HepG2 (cell line): ENCODE data around the gene SAPCD2. TPM values are rescaled to one million over a fixed set of nuclear protein-coding genes. Genes with fewer than 3 reads are reported as not detected.

Experiments
- ATAC-seq: fragments of 200-7000 bp; cut with Tn5 transposase; 3 replicates; pipeline ENCODE4 v1.9.1; 2020; ENCODE audit warnings: mild to moderate bottlenecking, moderate library complexity
- BruUV-seq: library from RNA; stranded (reverse); fragments of 400-500 nt; replicated peaks from 2 replicates; lab custom pipeline; 2021; lab: Mats Ljungman, UMichigan
- CTCF ChIA-PET: fragments of 300-600 bp; formaldehyde crosslinking; extraction: SDS; loops from one replicate; lab custom pipeline; 2021; ENCODE audit warnings: low total read pairs, inconsistent platforms, low intra/inter-chr PET ratio; lab: Yijun Ruan, JAX
- POLR2A ChIA-PET: fragments of 350-600 bp; sonication (Branson Sonifier 250); formaldehyde crosslinking; loops from one replicate; lab custom pipeline; 2020; ENCODE audit warnings: antibody characterized with exemption, inconsistent platforms; lab: Yijun Ruan, JAX
- DNase-seq: peaks from one replicate; pipeline ENCODE4 v3.0.0-alpha.2; 2015; ENCODE audit warnings: low spot score
- FAIRE-seq: peaks from 3 replicates; lab custom pipeline; 2011; peaks lifted over from hg19 to GRCh38; lab: Jason Lieb, UNC
- H2AFZ ChIP-seq: one replicate; pipeline ENCODE4 v1.6.1; 2011; ENCODE audit warnings: low read length, inconsistent platforms
- H3K27ac ChIP-seq: fragments of 300-600 bp; 3 replicates; pipeline ENCODE4 v1.8.0; 2011; ENCODE audit warnings: mixed run types, mild to moderate bottlenecking, mixed read lengths, low read length, inconsistent platforms; ENCODE audit not compliant: insufficient read depth; ENCODE audit errors: extremely low read length
- H3K27me3 ChIP-seq, 2 experiments: fragments of 200-600 bp in 1 of 2; 2 replicates in 1 of 2; 3 replicates in 1 of 2; pipeline versions ENCODE4 v1.6.0 to v1.8.0; 2011; ENCODE audit warnings: low read length in 2 of 2, mild to moderate bottlenecking in 2 of 2, moderate library complexity in 2 of 2, inconsistent platforms in 1 of 2; ENCODE audit not compliant: insufficient read depth in 2 of 2, control insufficient read depth in 1 of 2
- H3K36me3 ChIP-seq, 2 experiments: fragments of 200-600 bp in 1 of 2; replicated peaks in 1 of 2; 2 replicates in 1 of 2; 3 replicates in 1 of 2; pipeline versions ENCODE4 v1.5.1 to v1.8.0; 2011; ENCODE audit warnings: low read length in 2 of 2, inconsistent platforms in 1 of 2; ENCODE audit not compliant: insufficient read depth in 2 of 2, control insufficient read depth in 1 of 2
- H3K4me1 ChIP-seq: 2 replicates; pipeline ENCODE4 v1.5.1; 2012; ENCODE audit warnings: low read length, inconsistent platforms; ENCODE audit not compliant: insufficient read depth
- H3K4me2 ChIP-seq: 2 replicates; pipeline ENCODE4 v1.6.0; 2011; ENCODE audit warnings: low read depth, low read length, inconsistent platforms
- H3K4me3 ChIP-seq, 3 experiments: fragments of 200-600 bp in 1 of 3; sonication (generic), shearing (Covaris generic) in 1 of 3; replicated peaks in 1 of 3; 2 replicates each; pipeline ENCODE4 v1.5.1; 2011 to 2016; ENCODE audit warnings: low read length in 3 of 3, inconsistent platforms in 2 of 3, low read depth in 2 of 3, mild to moderate bottlenecking in 2 of 3, control low read depth in 1 of 3, mixed read lengths in 1 of 3; ENCODE audit not compliant: insufficient read depth in 1 of 3
- H3K79me2 ChIP-seq: one replicate; pipeline ENCODE4 v1.6.1; 2011; ENCODE audit warnings: low read length, inconsistent platforms; ENCODE audit not compliant: insufficient read depth
- H3K9ac ChIP-seq: 2 replicates; pipeline ENCODE4 v1.6.0; 2011; ENCODE audit warnings: mild to moderate bottlenecking, low read depth, low read length, inconsistent platforms; ENCODE audit not compliant: insufficient read depth
- H3K9me3 ChIP-seq: 2 replicates; pipeline ENCODE4 v1.5.1; 2012; ENCODE audit warnings: mild to moderate bottlenecking, low read length
- H4K20me1 ChIP-seq: 2 replicates; pipeline ENCODE4 v1.6.0; 2011; ENCODE audit warnings: inconsistent platforms, mild to moderate bottlenecking, low read length, moderate library complexity; ENCODE audit not compliant: insufficient read depth
- AGO2 ChIP-seq: fragments of 200-400 bp; formaldehyde crosslinking; optimal IDR thresholded peaks from 2 replicates; pipeline ENCODE3; 2017; ENCODE audit warnings: mild to moderate bottlenecking, low read depth, low read length, moderate library complexity
- DMTF1 ChIP-seq: sonication (generic); formaldehyde crosslinking; IDR thresholded peaks from 2 replicates; pipeline ENCODE4 v1.4.0; 2020; ENCODE audit warnings: mild to moderate bottlenecking, missing genetic modification reagents
- EP300 ChIP-seq, 3 experiments: sonication (generic) in 1 of 3; formaldehyde crosslinking in 1 of 3; IDR thresholded peaks; 2 replicates each; pipeline versions ENCODE4 v1.5.1 to v1.6.1; 2011 to 2020; ENCODE audit warnings: low read depth in 2 of 3, low read length in 2 of 3, borderline replicate concordance in 1 of 3, improper control_type of control experiment in 1 of 3, mild to moderate bottlenecking in 1 of 3, missing genetic modification reagents in 1 of 3, moderate library complexity in 1 of 3
- MTA3 ChIP-seq: sonication (generic); formaldehyde crosslinking; IDR thresholded peaks from 2 replicates; pipeline ENCODE4 v1.4.0; 2020; ENCODE audit warnings: missing genetic modification reagents
- PATZ1 ChIP-seq: sonication (generic); formaldehyde crosslinking; IDR thresholded peaks from 2 replicates; pipeline ENCODE4 v1.4.0; 2020; ENCODE audit warnings: missing genetic modification reagents
- SRSF1 ChIP-seq: fragments of 200-400 bp; formaldehyde crosslinking; optimal IDR thresholded peaks from 2 replicates; pipeline ENCODE3; 2017; ENCODE audit warnings: mild to moderate bottlenecking, low read depth, low read length, moderate library complexity
- ZBTB2 ChIP-seq: sonication (generic); formaldehyde crosslinking; IDR thresholded peaks from 2 replicates; pipeline ENCODE4 v1.8.0; 2022; ENCODE audit warnings: low read depth, missing genetic modification reagents
- ZBTB38 ChIP-seq: sonication (generic); formaldehyde crosslinking; IDR thresholded peaks from 2 replicates; pipeline ENCODE4 v1.5.1; 2020; ENCODE audit warnings: mild to moderate bottlenecking, missing genetic modification reagents
- ZBTB8A ChIP-seq: sonication (generic); formaldehyde crosslinking; IDR thresholded peaks from 2 replicates; pipeline ENCODE4 v1.4.0; 2020; ENCODE audit warnings: mild to moderate bottlenecking, low read depth, missing genetic modification reagents, borderline replicate concordance
- ZNF468 ChIP-seq: sonication (generic); formaldehyde crosslinking; IDR thresholded peaks from 2 replicates; pipeline ENCODE4 v1.8.0; 2022; ENCODE audit warnings: mild to moderate bottlenecking, moderate library complexity, missing genetic modification reagents
- ZNF776 ChIP-seq: sonication (generic); formaldehyde crosslinking; IDR thresholded peaks from 2 replicates; pipeline ENCODE4 v1.4.0; 2020; ENCODE audit warnings: mild to moderate bottlenecking, missing genetic modification reagents
- WGBS: methylation state at CpG from one replicate; pipeline ENCODE4 v1.1.6; 2017; ENCODE audit warnings: low lambda C conversion rate; 5-methylcytosine and 5-hydroxymethylcytosine counted together
- in situ Hi-C: cut with HindIII; loops from 2 replicates; pipeline ENCODE4 v1.10.0; 2017; ENCODE audit warnings: low pct_unique_long_range_greater_than_20kb; ENCODE audit not compliant: extremely low pct_ligation_motif_present
- intact Hi-C: fragments of 100-400 bp; cut with micrococcal nuclease; formaldehyde crosslinking; loops from one replicate; pipeline ENCODE4 v1.10.0; 2022; ENCODE audit not compliant: unreplicated experiment
- polyA plus RNA-seq, 8 experiments: library from polyadenylated mRNA; depleted of rRNA in 3 of 8; stranded (reverse) in 7 of 8; unstranded in 1 of 8; fragments of >200 nt; fragmentation: Illumina TruSeq in 4 of 8; extraction: Trizol in 4 of 8; gene quantifications; 2 replicates each; pipeline versions ENCODE4 v1.2.1 to v1.2.3, GENCODE V29; 2011 to 2016; ENCODE audit warnings: low read depth in 4 of 8, missing spikeins in 1 of 8, mixed read lengths in 1 of 8; ENCODE audit not compliant: insufficient read depth in 1 of 8
- total RNA-seq, 5 experiments: library from RNA; depleted of rRNA; stranded (reverse); fragments of >200 nt; fragmentation: Illumina TruSeq; extraction: Trizol; gene quantifications; 2 replicates each; pipeline ENCODE4 v1.2.3, GENCODE V29; 2016; ENCODE audit warnings: low read depth in 1 of 5
- TF ChIP-seq, protein P1 (sequence below): sonication (generic); formaldehyde crosslinking; IDR thresholded peaks from 2 replicates; pipeline ENCODE4 v1.4.0; 2020; ENCODE audit warnings: mild to moderate bottlenecking, missing genetic modification reagents

The SAPCD2 gene
- total and polyA plus RNA-seq, 2 of the 13 experiments (the other 11 are each of a cell fraction or from before 2014, with no cell fraction given) = 21.9 to 42.8 TPM

DNA sequence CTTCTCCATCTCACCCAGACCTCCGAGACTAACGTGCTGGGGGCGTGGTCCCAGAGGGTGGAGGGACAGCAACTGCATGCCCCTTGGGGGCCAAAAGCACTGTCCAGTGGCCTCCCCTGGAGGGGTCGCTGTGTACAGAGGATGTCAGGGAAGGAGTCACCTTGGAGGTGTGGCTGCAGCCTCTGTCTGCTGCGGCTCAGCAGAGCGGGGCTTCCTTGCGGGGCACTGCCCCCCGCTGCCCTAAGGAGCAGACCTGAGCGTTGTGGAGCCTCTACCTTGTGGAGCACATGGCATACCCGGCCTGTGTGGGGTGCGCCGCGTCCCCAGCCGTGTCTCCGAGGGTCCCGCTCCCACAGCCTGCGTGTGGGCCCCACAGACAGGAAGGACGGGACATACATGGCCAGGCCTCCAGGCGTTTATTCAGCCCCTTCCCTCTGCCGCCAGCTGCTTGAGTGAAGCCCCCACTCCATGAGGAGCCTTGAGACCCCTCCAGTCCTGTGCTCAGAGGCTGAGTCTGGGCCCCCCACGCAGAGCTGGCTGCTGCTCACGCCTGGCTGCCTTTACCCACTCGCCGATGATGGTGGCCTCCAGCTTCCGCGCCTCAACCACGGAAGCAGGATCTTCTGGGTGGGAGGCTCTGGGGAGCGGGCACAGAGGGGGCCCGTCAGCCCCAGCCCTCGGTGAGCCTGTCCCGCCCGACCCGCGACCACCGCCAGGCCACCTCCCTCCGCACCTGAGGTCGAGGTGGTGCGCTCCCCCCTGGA lies 40.0 kb upstream of the SAPCD2 start:
- Histone ChIP-seq H3K9me3 (no peaks in the 10 kb centered on the region), H3K4me2 (no peak overlapping the region), H3K4me3 (no peak overlapping the region), H2AFZ (no peak overlapping the region), H4K20me1 (no peaks in the 10 kb centered on the region), H3K79me2 (no peaks in the 10 kb centered on the region), H3K4me1 (peaks cover 41% of the 10 kb centered on the region), H3K9ac (no peak overlapping the region), H3K27ac (peak overlapping the region; percentile 63), H3K27me3 (no peaks in the 10 kb centered on the region), H3K36me3 (peaks cover 9 to 19% of the 10 kb centered on the region in 2 experiments; a peak in 4 of 5 replicates)
- intact Hi-C loops = loop anchor here (10.0 kb wide), 1 partner anchor 64 kb away; the partner anchor contains the start of genes LRRC26 and TMEM210
- 96% methylated on average over 13 of the region's 38 CpGs for WGBS
- no peak for DNase-seq
- in situ Hi-C loops = loop anchor here (5.0 kb wide), 1 partner anchor 117 kb away; the partner anchor contains the start of genes CYSRT1 and RNF224
- TF ChIP-seq ZNF776 (CRISPR knock-in tag) (0 out of 2 replicates have a peak, but pooled peaks have one; percentile 40), MTA3 (CRISPR knock-in tag) (no peak), ZBTB2 (no peak), PATZ1 (CRISPR knock-in tag) (no peak), ZBTB38 (CRISPR knock-in tag) (peak; percentile 82), ZBTB8A (CRISPR knock-in tag) (no peak), EP300 (IDR thresholded peaks at IDR 0.05; ENCODE audit: low read depth in 2 of 2, low read length in 2 of 2) (no peak), EP300 (CRISPR knock-in tag; IDR thresholded peaks at IDR 0.05; ENCODE audit: borderline replicate concordance) (no peak), ZNF468 (CRISPR knock-in tag) (no peak), SRSF1 (no peak), DMTF1 (CRISPR knock-in tag) (no peak), AGO2 (peak; percentile 62)
- TF ChIP-seq, protein P1, sequence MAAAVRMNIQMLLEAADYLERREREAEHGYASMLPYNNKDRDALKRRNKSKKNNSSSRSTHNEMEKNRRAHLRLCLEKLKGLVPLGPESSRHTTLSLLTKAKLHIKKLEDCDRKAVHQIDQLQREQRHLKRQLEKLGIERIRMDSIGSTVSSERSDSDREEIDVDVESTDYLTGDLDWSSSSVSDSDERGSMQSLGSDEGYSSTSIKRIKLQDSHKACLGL (CRISPR knock-in tag) = no peak
- ChIA-PET POLR2A (no interaction called here), CTCF (no interaction called here)
- BruUV-seq = no TSS peak
- no peak for ATAC-seq
- FAIRE-seq = no peak
